GM19025 (cell line): ENCODE measurements around the gene ALS2.
"Not testable (repeated sequence)": the region's sequence is repeated elsewhere in the genome, so short reads cannot be mapped to it uniquely, and the experiment has no call there.

Experiments used
- ATAC-seq: cut with Tn5 transposase; IDR thresholded peaks from one replicate; pipeline ENCODE4 v1.9.1; 2021; ENCODE audit warnings: mild to moderate bottlenecking, low read depth, moderate library complexity; ENCODE audit not compliant: unreplicated experiment

ALS2 gene

GRCh38 chr2:201795607-201796477, 15.1 kb upstream of the ALS2 start:
- ATAC-seq, result no peak

GRCh38 chr2:201794294-201794693, 13.6 kb upstream of the ALS2 start:
- ATAC-seq, result no peak

GRCh38 chr2:201793631-201794030, 12.9 kb upstream of the ALS2 start:
- ATAC-seq, result no peak

GRCh38 chr2:201790989-201791388, 10.3 kb upstream of the ALS2 start:
- no peak for ATAC-seq

GRCh38 chr2:201790291-201790690, 9.6 kb upstream of the ALS2 start:
- ATAC-seq, result no peak

GRCh38 chr2:201789395-201789794, 8.7 kb upstream of the ALS2 start:
- no peak for ATAC-seq

- no peak for ATAC-seq
Observed at GRCh38 chr2:201788371-201788770, 7.6 kb upstream of the ALS2 start.

GRCh38 chr2:201786471-201786870, 5.7 kb upstream of the ALS2 start:
- ATAC-seq, result no peak

GRCh38 chr2:201785135-201785534, 4.4 kb upstream of the ALS2 start:
- ATAC-seq, result no peak

- no peak for ATAC-seq
Observed at GRCh38 chr2:201784563-201784962, 3.8 kb upstream of the ALS2 start.

- no peak for ATAC-seq
Observed at GRCh38 chr2:201781557-201782051, 871 bp upstream of the ALS2 start.

- ATAC-seq, result no peak
Observed at GRCh38 chr2:201779901-201780673, 646 bp downstream of the ALS2 start.

- no peak for ATAC-seq
Observed at GRCh38 chr2:201777869-201778268, 2.9 kb downstream of the ALS2 start.

- ATAC-seq, result no peak
Observed at GRCh38 chr2:201777043-201777442, 3.7 kb downstream of the ALS2 start.

- no peak for ATAC-seq
Observed at GRCh38 chr2:201775326-201775725, 5.4 kb downstream of the ALS2 start.

GRCh38 chr2:201774546-201774945, 6.2 kb downstream of the ALS2 start:
- ATAC-seq, result no peak

- ATAC-seq, result no peak
Observed at GRCh38 chr2:201773990-201774389, 6.7 kb downstream of the ALS2 start.

GRCh38 chr2:201769666-201770373, 10.9 kb downstream of the ALS2 start:
- no peak for ATAC-seq

GRCh38 chr2:201768918-201769317, 11.8 kb downstream of the ALS2 start:
- no peak for ATAC-seq

- no peak for ATAC-seq
Observed at GRCh38 chr2:201765799-201766198, 14.9 kb downstream of the ALS2 start.

- not testable (repeated sequence) for ATAC-seq
Observed at GRCh38 chr2:201764469-201764868, 16.3 kb downstream of the ALS2 start.
